H9 (cell line): ENCODE data around the gene CROCC2. TPM values are rescaled to one million over a fixed set of nuclear protein-coding genes. Genes with fewer than 3 reads are reported as not detected.

Source experiments
- DNase-seq: peaks from one replicate; pipeline ENCODE4 v3.0.0-alpha.2; 2017
- H2AFZ ChIP-seq: one replicate; pipeline ENCODE4 v1.6.1; 2013; ENCODE audit warnings: mild to moderate bottlenecking, low read length, control low read depth, moderate library complexity
- H2AK5ac ChIP-seq: 2 replicates; pipeline ENCODE4 v1.6.1; 2013; ENCODE audit warnings: low read length, control low read depth, mixed read lengths; ENCODE audit not compliant: insufficient read length
- H2BK120ac ChIP-seq: one replicate; pipeline ENCODE4 v1.6.1; 2013; ENCODE audit warnings: low read depth, mild to moderate bottlenecking, low read length, control low read depth, inconsistent platforms; ENCODE audit not compliant: poor library complexity, severe bottlenecking
- H2BK12ac ChIP-seq: 2 replicates; pipeline ENCODE4 v1.6.1; 2013; ENCODE audit warnings: low read length, control low read depth, mixed read lengths, low read depth; ENCODE audit not compliant: insufficient read length
- H2BK15ac ChIP-seq: 2 replicates; pipeline ENCODE4 v1.6.1; 2013; ENCODE audit warnings: low read depth, low read length, control low read depth
- H2BK20ac ChIP-seq: one replicate; pipeline ENCODE4 v1.6.1; 2013; ENCODE audit warnings: low read depth, mild to moderate bottlenecking, low read length, control low read depth, inconsistent platforms; ENCODE audit not compliant: poor library complexity, severe bottlenecking
- H2BK5ac ChIP-seq: 2 replicates; pipeline ENCODE4 v1.6.1; 2013; ENCODE audit warnings: low read length, control low read depth, mixed read lengths; ENCODE audit not compliant: insufficient read length
- H3K14ac ChIP-seq: 2 replicates; pipeline ENCODE4 v1.6.1; 2013; ENCODE audit warnings: low read length, control low read depth; ENCODE audit not compliant: insufficient read depth
- H3K18ac ChIP-seq: 2 replicates; pipeline ENCODE4 v1.6.1; 2013; ENCODE audit warnings: low read depth, mild to moderate bottlenecking, mixed read lengths, low read length, control low read depth; ENCODE audit not compliant: insufficient read length
- H3K23ac ChIP-seq: 2 replicates; pipeline ENCODE4 v1.6.1; 2013; ENCODE audit warnings: low read length, control low read depth, mixed read lengths, low read depth; ENCODE audit not compliant: insufficient read length
- H3K23me2 ChIP-seq: 2 replicates; pipeline ENCODE4 v1.6.1; 2013; ENCODE audit warnings: low read depth, mild to moderate bottlenecking, mixed read lengths, low read length, control low read depth; ENCODE audit not compliant: insufficient read length, poor library complexity, severe bottlenecking
- H3K27ac ChIP-seq: 2 replicates; pipeline ENCODE4 v1.5.1; 2013; ENCODE audit warnings: low read length, control low read depth, mixed read lengths, low read depth; ENCODE audit not compliant: insufficient read length
- H3K27me3 ChIP-seq: 2 replicates; pipeline ENCODE4 v1.6.1; 2013; ENCODE audit warnings: low read length, control low read depth, inconsistent platforms; ENCODE audit not compliant: insufficient read depth
- H3K4ac ChIP-seq: 2 replicates; pipeline ENCODE4 v1.6.1; 2013; ENCODE audit warnings: low read depth, mild to moderate bottlenecking, control low read depth, inconsistent platforms, low read length, moderate library complexity
- H3K4me1 ChIP-seq: 2 replicates; pipeline ENCODE4 v1.6.1; 2013; ENCODE audit warnings: low read length, control low read depth, inconsistent platforms; ENCODE audit not compliant: insufficient read depth
- H3K4me2 ChIP-seq: 2 replicates; pipeline ENCODE4 v1.6.1; 2013; ENCODE audit warnings: low read length, control low read depth, mixed read lengths; ENCODE audit not compliant: insufficient read length, insufficient read depth
- H3K56ac ChIP-seq: 2 replicates; pipeline ENCODE4 v1.6.1; 2013; ENCODE audit warnings: low read depth, mild to moderate bottlenecking, mixed read lengths, low read length, control low read depth; ENCODE audit not compliant: insufficient read length
- H3K79me1 ChIP-seq: 2 replicates; pipeline ENCODE4 v1.6.1; 2013; ENCODE audit warnings: low read depth, mild to moderate bottlenecking, moderate library complexity, low read length, control low read depth, inconsistent platforms; ENCODE audit not compliant: insufficient read depth, poor library complexity, severe bottlenecking
- H3K79me2 ChIP-seq: 2 replicates; pipeline ENCODE4 v1.6.1; 2013; ENCODE audit warnings: low read length, control low read depth, inconsistent platforms; ENCODE audit not compliant: insufficient read depth
- H3K9ac ChIP-seq: 2 replicates; pipeline ENCODE4 v1.6.1; 2013; ENCODE audit warnings: low read length, control low read depth, mixed read lengths; ENCODE audit not compliant: insufficient read length; ENCODE audit errors: extremely low read depth
- H3K9me3 ChIP-seq: one replicate; pipeline ENCODE4 v1.6.1; 2013; ENCODE audit warnings: low read depth, low read length, inconsistent platforms; ENCODE audit not compliant: control insufficient read depth
- H3T11ph ChIP-seq: one replicate; pipeline ENCODE4 v1.6.1; 2013; ENCODE audit warnings: mild to moderate bottlenecking, low read length, control low read depth, inconsistent platforms
- H4K20me1 ChIP-seq: one replicate; pipeline ENCODE4 v1.6.1; 2013; ENCODE audit not compliant: control insufficient read depth, insufficient read length, insufficient read depth
- H4K5ac ChIP-seq: 2 replicates; pipeline ENCODE4 v1.6.1; 2013; ENCODE audit warnings: low read depth, mild to moderate bottlenecking, mixed read lengths, low read length, control low read depth; ENCODE audit not compliant: insufficient read length
- H4K8ac ChIP-seq: replicated peaks from 2 replicates; pipeline ENCODE4 v1.6.1; 2013; ENCODE audit warnings: low read length, control low read depth, mixed read lengths, low read depth; ENCODE audit not compliant: insufficient read length
- H4K91ac ChIP-seq: 2 replicates; pipeline ENCODE4 v1.6.1; 2013; ENCODE audit warnings: low read depth, mild to moderate bottlenecking, moderate library complexity, mixed read lengths, low read length, control low read depth; ENCODE audit not compliant: insufficient read length
- H3K27ac Mint-ChIP-seq, 3 experiments: 2 replicates in 2 of 3; 3 replicates in 1 of 3; pipeline ENCODE4 v1.8.0; 2020 to 2021; ENCODE audit warnings: mixed read lengths in 3 of 3, mild to moderate bottlenecking in 1 of 3, moderate library complexity in 1 of 3
- H3K27me3 Mint-ChIP-seq: 2 replicates; pipeline ENCODE4 v1.8.0; 2021; ENCODE audit warnings: low read depth, mild to moderate bottlenecking, moderate library complexity, mixed read lengths
- H3K36me3 Mint-ChIP-seq, 3 experiments: 2 replicates in 2 of 3; 3 replicates in 1 of 3; pipeline ENCODE4 v1.8.0; 2020 to 2021; ENCODE audit warnings: low read depth in 3 of 3, mixed read lengths in 3 of 3; ENCODE audit not compliant: insufficient read depth in 1 of 3
- H3K4me1 Mint-ChIP-seq, 2 experiments: 2 replicates each; pipeline ENCODE4 v1.8.0; 2020; ENCODE audit warnings: mixed read lengths in 2 of 2
- H3K4me3 Mint-ChIP-seq, 2 experiments: 2 replicates in 1 of 2; 3 replicates in 1 of 2; pipeline ENCODE4 v1.8.0; 2020 to 2021; ENCODE audit warnings: mild to moderate bottlenecking in 2 of 2, mixed read lengths in 2 of 2, moderate library complexity in 1 of 2
- H3K9me3 Mint-ChIP-seq, 2 experiments: 2 replicates in 1 of 2; 3 replicates in 1 of 2; pipeline ENCODE4 v1.8.0; 2020; ENCODE audit warnings: mild to moderate bottlenecking in 2 of 2, mixed read lengths in 2 of 2, moderate library complexity in 1 of 2
- CTCF ChIP-seq: fragments of 200-600 bp; sonication (generic); conservative IDR thresholded peaks from 3 replicates; pipeline ENCODE4 v1.8.0; 2021; ENCODE audit warnings: antibody characterized with exemption, mild to moderate bottlenecking
- WGBS: extraction: QIAGEN DNeasy Blood & Tissue Kit; methylation state at CpG from one replicate; pipeline ENCODE4 v1.1.7; 2013; ENCODE audit warnings: missing lambda C conversion rate, low lambda C conversion rate, mixed read lengths; ENCODE audit not compliant: insufficient read length; ENCODE audit errors: extremely low coverage; 5-methylcytosine and 5-hydroxymethylcytosine counted together
- total RNA-seq: library from RNA; stranded (reverse); gene quantifications from 2 replicates; pipeline ENCODE4 v1.2.1, GENCODE V29; 2021

The CROCC2 gene
- total RNA-seq, 1 experiment from 2014 or later = not detected

GRCh38 chr2:240960971-240961876 lies 55.1 kb downstream of the CROCC2 start:
- Histone ChIP-seq H4K8ac (no peak overlapping the region), H2AFZ (no peak overlapping the region), H3K56ac (no peak overlapping the region), H3K23ac (no peak overlapping the region), H3K23me2 (no peaks in the 10 kb centered on the region), H4K91ac (no peak overlapping the region), H2BK120ac (no peak overlapping the region), H4K5ac (no peak overlapping the region), H3K9me3 (no peaks in the 10 kb centered on the region), H2BK20ac (no peak overlapping the region), H3K27ac (no peak overlapping the region), H3K14ac (no peak overlapping the region), H3K79me2 (no peaks in the 10 kb centered on the region), H3K4me1 (no peaks in the 10 kb centered on the region; the same call in 1 of the 2 replicates), H2BK5ac (no peak overlapping the region), H3T11ph (no peak overlapping the region), H3K18ac (no peak overlapping the region), H3K4ac (no peak overlapping the region), H2BK12ac (no peak overlapping the region), H2BK15ac (no peak overlapping the region), H3K9ac (no peak overlapping the region), H4K20me1 (no peaks in the 10 kb centered on the region), H3K79me1 (no peaks in the 10 kb centered on the region), H3K27me3 (no peaks in the 10 kb centered on the region), H3K4me2 (no peak overlapping the region), H2AK5ac (no peak overlapping the region)
- H3K9me3 Mint-ChIP-seq = no peaks in the 10 kb centered on the region
- 100% methylated on average over 5 of the region's 27 CpGs for WGBS
- peak; percentile 19 for DNase-seq
- H3K4me1 Mint-ChIP-seq = peaks cover 3 to 4% of the 10 kb centered on the region in 2 experiments; a peak in 3 of 4 replicates
- TF ChIP-seq CTCF = no peak
- H3K36me3 Mint-ChIP-seq = no peaks in the 10 kb centered on the region
- no peak overlapping the region; a peak in 1 of 7 replicates for H3K27ac Mint-ChIP-seq
- H3K27me3 Mint-ChIP-seq = no peaks in the 10 kb centered on the region
- no peak overlapping the region for H3K4me3 Mint-ChIP-seq
